Right lobe of liver (tissue), 6 donors: ENCODE measurements around the gene DHH. TPM values are rescaled to one million over a fixed set of nuclear protein-coding genes. Genes with fewer than 3 reads are reported as not detected.

Experiments
- ATAC-seq, 4 donors: fragments of 200-7000 bp; cut with Tn5 transposase; one replicate each; pipeline ENCODE4 v1.9.1; 2020; ENCODE audit warnings: mild to moderate bottlenecking in 4 of 4, moderate library complexity in 4 of 4
- DNase-seq, 3 donors: peaks; one replicate each; pipeline ENCODE4 v3.0.0-alpha.2; 2020
- H3K27ac ChIP-seq, 3 donors: fragments of 200-600 bp; one replicate each; pipeline ENCODE4 v1.8.0; 2022
- H3K27me3 ChIP-seq, 2 donors: fragments of 200-600 bp; one replicate each; pipeline ENCODE4 v1.8.0; 2022
- H3K36me3 ChIP-seq, 4 donors: fragments of 200-600 bp; sonication (generic) in 1 of 4; one replicate each; pipeline versions ENCODE4 v1.5.1 to v1.8.0; 2017 to 2022; ENCODE audit warnings: control low read depth in 1 of 4
- H3K4me1 ChIP-seq, 4 donors: fragments of 200-600 bp; sonication (generic) in 1 of 4; one replicate each; pipeline versions ENCODE4 v1.5.1 to v1.8.0; 2017 to 2022; ENCODE audit warnings: control low read depth in 1 of 4
- H3K4me3 ChIP-seq, 3 donors: fragments of 200-600 bp; one replicate each; pipeline ENCODE4 v1.8.0; 2022
- H3K9me3 ChIP-seq, 4 donors: fragments of 200-600 bp; sonication (generic) in 1 of 4; one replicate each; pipeline versions ENCODE4 v1.5.1 to v1.8.0; 2017 to 2022; ENCODE audit warnings: control low read depth in 1 of 4
- POLR2A ChIP-seq: fragments of 450-650 bp; IDR thresholded peaks from one replicate; pipeline ENCODE4 v1.6.1; 2017; ENCODE audit warnings: antibody characterized with exemption, mild to moderate bottlenecking
- WGBS: methylation state at CpG from one replicate; pipeline ENCODE4 v1.1.6; 2018; ENCODE audit warnings: low coverage, low lambda C conversion rate; ENCODE audit not compliant: insufficient coverage; ENCODE audit errors: missing lambda C conversion rate; 5-methylcytosine and 5-hydroxymethylcytosine counted together
- intact Hi-C, 2 donors: fragments of 100-400 bp; cut with DNase I; formaldehyde crosslinking; loops; one replicate each; pipeline versions ENCODE4 v1.11.2 to v1.14.1; 2022
- total RNA-seq, 6 experiments: library from RNA; depleted of rRNA in 2 of 6; stranded (reverse); fragments of >200 nt in 2 of 6; fragmentation: NEBNext Ultra II Directional in 3 of 6; extraction: Animal tissue kit (Norgen Biotek cat#: 25700) in 3 of 6; gene quantifications; one replicate each; pipeline versions ENCODE4 v1.1.0 to v1.2.4, GENCODE V29; 2016 to 2023
- TF ChIP-seq, protein P1 (sequence below), 4 donors: fragments of 200-600 bp in 3 of 4; fragments of 450-650 bp in 1 of 4; IDR thresholded peaks; one replicate each; pipeline versions ENCODE4 v1.5.1 to v1.8.0; 2016 to 2022; ENCODE audit warnings: antibody characterized with exemption in 4 of 4, mild to moderate bottlenecking in 2 of 4
- donor health status: DM: no; HTN: yes; CAD: no.
- donor health status: DM: no; HTN: no; CAD: no.
- donor health status: DM: no; HTN: no; CAD: no.
- donor health status: DM: no; HTN: yes; CAD: no.
- donor health status: DM: no; HTN: yes; CAD: no.

The DHH gene
- total RNA-seq, 6 experiments from 2014 or later = 0.04 to 0.13 (median 0.07) TPM; not detected in 3

DNA sequence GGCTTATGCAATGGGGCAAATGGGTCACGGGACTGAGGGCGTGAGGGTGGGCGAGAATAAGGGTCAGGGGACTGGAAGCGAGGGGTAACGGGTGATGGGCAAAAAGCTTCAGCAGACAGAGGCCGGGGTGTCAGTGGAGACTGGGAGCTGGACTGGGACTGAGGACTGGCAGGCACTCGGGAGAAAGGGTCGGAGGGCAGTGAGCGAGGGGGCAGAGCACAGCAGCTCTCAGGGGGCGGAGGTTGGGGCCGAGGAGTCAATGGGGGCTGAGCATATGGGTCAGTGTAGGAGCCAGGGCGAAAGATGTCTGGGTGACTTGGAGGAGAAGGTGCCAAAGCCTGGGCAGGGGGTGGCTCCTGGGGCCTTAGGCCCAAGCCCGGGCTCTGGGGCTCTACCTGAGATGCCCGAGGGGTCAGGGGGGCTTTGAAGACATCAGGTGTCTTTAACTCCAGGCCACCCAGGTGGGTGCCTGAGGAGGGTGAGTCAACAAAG lies 54.2 kb downstream of the DHH start:
- 96% methylated on average over 12 of the region's 14 CpGs for WGBS
- TF ChIP-seq, protein P1, sequence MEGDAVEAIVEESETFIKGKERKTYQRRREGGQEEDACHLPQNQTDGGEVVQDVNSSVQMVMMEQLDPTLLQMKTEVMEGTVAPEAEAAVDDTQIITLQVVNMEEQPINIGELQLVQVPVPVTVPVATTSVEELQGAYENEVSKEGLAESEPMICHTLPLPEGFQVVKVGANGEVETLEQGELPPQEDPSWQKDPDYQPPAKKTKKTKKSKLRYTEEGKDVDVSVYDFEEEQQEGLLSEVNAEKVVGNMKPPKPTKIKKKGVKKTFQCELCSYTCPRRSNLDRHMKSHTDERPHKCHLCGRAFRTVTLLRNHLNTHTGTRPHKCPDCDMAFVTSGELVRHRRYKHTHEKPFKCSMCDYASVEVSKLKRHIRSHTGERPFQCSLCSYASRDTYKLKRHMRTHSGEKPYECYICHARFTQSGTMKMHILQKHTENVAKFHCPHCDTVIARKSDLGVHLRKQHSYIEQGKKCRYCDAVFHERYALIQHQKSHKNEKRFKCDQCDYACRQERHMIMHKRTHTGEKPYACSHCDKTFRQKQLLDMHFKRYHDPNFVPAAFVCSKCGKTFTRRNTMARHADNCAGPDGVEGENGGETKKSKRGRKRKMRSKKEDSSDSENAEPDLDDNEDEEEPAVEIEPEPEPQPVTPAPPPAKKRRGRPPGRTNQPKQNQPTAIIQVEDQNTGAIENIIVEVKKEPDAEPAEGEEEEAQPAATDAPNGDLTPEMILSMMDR (IDR thresholded peaks at IDR 0.05) = no peak
- TF ChIP-seq POLR2A = no peak
- Histone ChIP-seq H3K36me3 (peaks cover 12 to 87% (median 57%) of the 10 kb centered on the region in 4 donors), H3K4me1 (no peaks in the 10 kb centered on the region), H3K27ac (no peak overlapping the region), H3K4me3 (no peak overlapping the region), H3K9me3 (no peaks in the 10 kb centered on the region), H3K27me3 (no peaks in the 10 kb centered on the region)
- DNase-seq (peak in 1 of 3 donors; percentile 16), ATAC-seq (no peak)
- intact Hi-C loops = no loop called here

- no peak for DNase-seq
Measured at GRCh38 chr12:49039421-49040363, 54.9 kb downstream of the DHH start.

DNA sequence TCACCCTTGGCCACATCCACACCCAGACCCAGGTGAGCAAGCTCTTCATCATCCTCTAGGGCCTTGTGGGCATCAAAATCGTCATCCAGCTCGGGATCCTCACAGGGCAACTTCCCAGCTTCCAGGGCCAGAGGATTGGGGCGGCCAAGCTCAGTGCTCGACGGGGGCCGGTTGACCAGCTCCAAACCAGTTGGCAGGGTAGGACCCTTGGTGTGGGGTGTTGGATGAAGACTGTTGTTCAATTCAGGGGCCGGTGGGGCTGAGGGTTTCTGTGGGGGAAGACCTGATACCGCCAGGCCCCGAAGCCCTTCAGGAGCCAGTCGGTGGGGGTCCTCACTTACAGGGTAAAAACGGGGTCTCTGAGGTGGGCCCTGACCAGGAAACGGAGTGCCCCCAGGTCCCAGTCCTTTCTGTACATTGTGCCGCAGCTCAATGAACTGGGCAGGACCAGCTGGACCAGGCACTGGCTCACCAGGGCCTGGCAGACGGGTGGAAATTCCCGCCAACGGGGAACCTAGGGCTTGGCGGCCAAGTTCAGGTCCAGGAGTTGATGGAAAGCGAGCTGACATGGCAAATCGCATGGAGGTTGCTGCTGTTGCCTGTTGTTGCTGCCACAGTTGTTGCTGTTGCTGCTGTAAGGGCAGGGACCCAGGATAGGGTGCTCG lies 56.2 kb downstream of the DHH start:
- Histone ChIP-seq H3K4me3 (no peak overlapping the region), H3K4me1 (no peaks in the 10 kb centered on the region), H3K27ac (no peak overlapping the region), H3K9me3 (no peaks in the 10 kb centered on the region), H3K36me3 (peaks cover 6 to 88% (median 55%) of the 10 kb centered on the region in 4 donors), H3K27me3 (no peaks in the 10 kb centered on the region)
- no peak for TF ChIP-seq POLR2A
- TF ChIP-seq, protein P1 (IDR thresholded peaks at IDR 0.05) = no peak
- intact Hi-C loops = no loop called here
- no peak for ATAC-seq
- WGBS = 82% methylated on average over 4 of the region's 20 CpGs
- DNase-seq = peak in 1 of 3 donors; percentile 19

More at GRCh38 chr12:49039421-49040363, 54.9 kb downstream of the DHH start:
- Histone ChIP-seq H3K4me1 (no peaks in the 10 kb centered on the region), H3K4me3 (no peak overlapping the region), H3K27me3 (no peaks in the 10 kb centered on the region), H3K27ac (no peak overlapping the region), H3K36me3 (peaks cover 12 to 88% (median 54%) of the 10 kb centered on the region in 4 donors), H3K9me3 (no peaks in the 10 kb centered on the region)
- no peak for ATAC-seq
- intact Hi-C loops = no loop called here
- TF ChIP-seq, protein P1 (IDR thresholded peaks at IDR 0.05) = no peak
- WGBS = 86% methylated on average over 14 of the region's 30 CpGs

DNA sequence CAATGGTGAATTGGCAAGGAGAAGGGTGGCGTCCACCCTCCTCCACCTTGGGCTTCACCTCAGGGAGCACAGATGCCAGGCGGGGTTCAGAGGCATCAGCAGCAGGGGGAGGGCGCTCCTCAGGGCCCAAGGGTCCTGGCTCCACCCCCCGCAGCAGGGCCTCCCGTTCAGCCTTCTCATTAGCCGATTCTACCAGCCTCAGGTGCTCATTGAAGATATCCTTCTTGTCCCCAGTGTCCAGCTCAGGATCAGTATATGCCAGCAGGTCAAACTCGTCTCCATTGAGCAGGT lies 56.7 kb downstream of the DHH start:
- TF ChIP-seq, protein P1 (IDR thresholded peaks at IDR 0.05) = no peak
- no peak for TF ChIP-seq POLR2A
- Histone ChIP-seq H3K27ac (no peak overlapping the region), H3K36me3 (peaks cover 9 to 88% (median 53%) of the 10 kb centered on the region in 4 donors), H3K27me3 (no peaks in the 10 kb centered on the region), H3K4me3 (no peak overlapping the region), H3K4me1 (no peaks in the 10 kb centered on the region), H3K9me3 (no peaks in the 10 kb centered on the region)
- DNase-seq (no peak), ATAC-seq (no peak)
- WGBS = 100% methylated on average over 2 of the region's 7 CpGs
- intact Hi-C loops = no loop called here
